Stimulated activated CD4-positive, alpha-beta T cell treated with anti-CD3 and anti-CD28 coated beads, TNF-alpha, amount 100 ng/mL, for 48 hours (primary cell): ENCODE results near the gene IMMP2L.

Source experiments
- DNase-seq, 3 donors: peaks; one replicate each; pipeline ENCODE4 v3.0.0-alpha.2; 2020; ENCODE audit warnings: low read depth in 3 of 3

IMMP2L gene

GRCh38 chr7:110994028-110994967, 568.0 kb downstream of the IMMP2L start:
- no peak for DNase-seq

DNA sequence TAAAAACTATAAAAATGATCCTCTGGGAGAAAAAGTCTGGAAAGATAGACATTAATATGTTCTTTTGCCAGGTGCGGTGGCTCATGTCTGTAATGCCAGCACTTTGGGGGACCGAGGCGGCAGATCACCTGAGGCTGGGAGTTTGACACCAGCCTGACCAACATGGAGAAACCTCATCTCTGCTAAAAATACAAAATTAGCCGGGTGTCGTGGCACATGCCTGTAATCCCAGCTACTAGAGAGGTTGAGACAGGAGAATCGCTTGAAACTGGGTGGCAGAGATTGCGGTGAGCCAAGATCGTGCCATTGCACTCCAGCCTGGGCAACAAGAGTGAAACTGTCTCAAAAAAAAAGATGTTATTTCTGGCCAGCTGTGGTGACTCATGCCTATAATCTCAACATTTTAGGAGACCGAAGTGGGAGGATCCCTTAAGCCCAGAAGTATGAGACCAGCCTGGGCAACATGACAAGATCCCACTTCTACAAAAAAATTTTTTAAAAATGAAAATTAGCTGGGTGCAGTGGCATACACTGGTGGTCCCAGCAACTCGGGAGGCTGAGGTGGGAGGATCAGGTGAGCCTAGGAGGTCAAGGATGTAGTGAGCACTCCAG, 573.3 kb downstream of the IMMP2L start:
- no peak for DNase-seq

- DNase-seq = no peak
Measured at GRCh38 chr7:110988348-110988747, 573.9 kb downstream of the IMMP2L start.

DNA sequence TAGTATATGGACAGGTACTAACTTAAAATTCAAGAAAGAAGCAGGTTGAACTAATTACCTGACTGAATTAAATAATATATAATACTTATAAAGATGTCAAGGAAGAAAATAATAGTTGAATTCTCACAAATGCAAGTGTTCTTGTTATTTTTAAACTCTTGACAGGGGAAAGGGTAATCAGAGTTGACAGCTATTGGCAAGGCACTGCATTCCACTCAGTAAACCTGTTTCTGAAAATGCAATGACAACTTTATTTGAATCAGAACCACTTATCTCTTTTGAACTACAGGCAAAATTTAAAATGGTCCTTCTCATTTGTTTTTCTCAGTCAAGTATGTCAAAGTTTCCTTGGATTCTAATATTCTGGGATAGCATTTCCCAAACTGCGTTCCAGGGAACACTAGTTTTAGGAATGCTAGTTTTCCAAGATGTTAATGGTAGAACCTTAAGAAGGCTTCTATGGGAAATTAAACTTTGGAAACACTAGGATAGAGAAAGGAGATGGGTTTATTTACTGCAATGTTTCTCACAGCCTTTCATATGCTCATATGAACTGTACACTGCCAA, 575.1 kb downstream of the IMMP2L start:
- DNase-seq = no peak

- DNase-seq = no peak
Measured at GRCh38 chr7:110983822-110984456, 578.4 kb downstream of the IMMP2L start.

DNA sequence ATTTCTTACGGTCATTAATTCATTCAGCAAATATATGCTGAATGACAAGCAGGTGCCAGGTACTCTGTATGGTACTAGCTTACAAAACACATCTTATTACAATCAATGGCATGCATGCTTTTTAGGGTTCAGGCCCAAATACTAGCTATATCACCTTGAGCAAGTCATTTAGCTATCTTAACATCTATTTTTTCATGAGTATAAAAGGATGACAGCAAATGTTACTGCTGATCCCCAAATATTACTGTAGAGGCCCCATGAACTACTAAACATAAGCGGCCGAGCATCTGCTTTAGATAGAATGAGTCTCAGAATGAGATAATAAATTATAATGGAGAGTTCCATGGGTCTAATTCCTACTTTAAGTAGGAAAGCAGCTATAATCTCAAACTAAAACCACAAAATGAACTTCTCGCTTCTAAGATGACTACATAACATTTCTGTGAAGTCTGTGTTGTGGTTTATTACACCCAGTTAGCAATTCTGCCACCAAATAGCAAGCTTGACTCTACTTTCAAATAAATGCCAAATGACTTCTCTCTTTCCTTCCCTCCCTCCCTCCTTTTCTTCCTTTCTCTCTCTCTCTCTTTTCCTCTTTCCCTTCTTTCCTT, 585.1 kb downstream of the IMMP2L start:
- no peak for DNase-seq

- no peak for DNase-seq
Measured at GRCh38 chr7:110975486-110975885, 586.8 kb downstream of the IMMP2L start.

DNA sequence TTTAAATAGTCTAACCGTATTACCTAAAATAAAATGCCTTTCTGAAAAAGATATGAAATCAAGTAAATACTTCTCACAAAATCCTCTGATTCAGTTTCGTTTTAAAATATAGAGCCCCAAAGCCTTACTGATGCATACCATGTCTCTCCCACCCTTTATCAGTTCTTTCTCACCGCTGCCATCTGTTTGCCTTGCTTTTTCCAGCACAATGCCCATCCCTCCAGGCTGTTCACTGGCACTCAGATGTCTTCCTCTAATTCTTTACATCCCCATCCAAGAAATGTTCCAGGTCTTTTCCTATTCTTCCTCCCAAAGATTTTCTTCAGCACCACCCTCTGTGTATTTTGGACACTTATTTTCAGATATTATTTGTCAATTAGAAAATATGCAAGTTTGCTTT, 587.9 kb downstream of the IMMP2L start:
- DNase-seq = no peak

- no peak for DNase-seq
Measured at GRCh38 chr7:110973196-110973990, 588.9 kb downstream of the IMMP2L start.

DNA sequence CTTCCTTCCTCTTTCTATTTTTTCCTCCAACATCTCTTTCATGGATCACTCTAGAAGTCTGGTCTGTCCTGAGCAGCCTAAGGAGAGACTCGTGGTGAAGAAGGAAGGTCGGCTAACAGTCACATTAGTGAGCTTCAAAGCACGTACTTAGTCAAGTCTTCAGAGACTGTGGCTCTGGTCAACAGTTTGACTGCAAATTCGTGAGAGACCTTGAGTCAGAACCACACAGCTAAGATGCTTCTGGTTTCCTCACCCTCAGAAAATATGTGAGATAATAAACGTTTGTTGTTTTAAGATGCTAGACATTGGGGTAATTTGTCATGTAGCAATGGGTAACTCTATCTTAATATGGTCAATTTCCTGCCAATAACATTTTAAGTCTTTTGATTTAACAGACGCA, 597.5 kb downstream of the IMMP2L start:
- DNase-seq = no peak

GRCh38 chr7:110962826-110963225, 599.5 kb downstream of the IMMP2L start:
- no peak for DNase-seq

- no peak for DNase-seq
Measured at GRCh38 chr7:110962374-110962773, 599.9 kb downstream of the IMMP2L start.

DNA sequence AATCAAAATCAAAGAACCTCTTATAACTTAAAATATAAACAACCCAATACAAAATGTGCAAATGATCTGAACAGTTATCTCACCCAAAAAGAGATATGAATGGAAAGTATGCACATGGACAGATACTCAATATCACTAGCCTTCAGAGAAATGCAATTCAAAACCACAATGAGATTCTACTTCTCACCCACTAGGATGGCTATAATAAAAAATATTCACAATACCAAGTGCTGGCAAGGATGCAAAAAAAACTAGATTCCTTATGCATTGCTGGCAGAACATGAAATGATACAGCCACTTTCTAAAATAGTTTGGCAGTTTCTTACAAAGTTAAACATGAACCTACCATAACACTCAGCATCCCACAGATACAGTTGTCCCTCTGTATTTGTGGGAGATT, 601.5 kb downstream of the IMMP2L start:
- no peak for DNase-seq

DNA sequence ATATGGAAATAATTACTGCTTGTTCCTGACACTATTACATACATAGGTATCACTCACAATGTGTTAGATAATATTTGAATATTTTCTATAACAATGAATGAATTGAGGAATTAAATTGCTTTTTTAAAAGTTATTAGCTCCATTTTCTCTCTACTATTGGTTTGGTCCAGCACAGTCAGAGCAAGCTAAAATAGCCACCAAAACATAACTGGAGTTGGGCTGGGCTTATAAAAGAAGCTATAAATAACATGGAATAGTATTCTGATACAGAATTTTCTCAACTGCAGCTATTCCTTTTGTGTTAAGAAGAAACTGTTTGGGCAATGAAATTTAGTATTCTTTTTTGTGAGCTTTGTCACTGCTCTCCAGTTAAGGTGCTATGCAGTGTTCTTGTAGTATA, 614.0 kb downstream of the IMMP2L start:
- no peak for DNase-seq

DNA sequence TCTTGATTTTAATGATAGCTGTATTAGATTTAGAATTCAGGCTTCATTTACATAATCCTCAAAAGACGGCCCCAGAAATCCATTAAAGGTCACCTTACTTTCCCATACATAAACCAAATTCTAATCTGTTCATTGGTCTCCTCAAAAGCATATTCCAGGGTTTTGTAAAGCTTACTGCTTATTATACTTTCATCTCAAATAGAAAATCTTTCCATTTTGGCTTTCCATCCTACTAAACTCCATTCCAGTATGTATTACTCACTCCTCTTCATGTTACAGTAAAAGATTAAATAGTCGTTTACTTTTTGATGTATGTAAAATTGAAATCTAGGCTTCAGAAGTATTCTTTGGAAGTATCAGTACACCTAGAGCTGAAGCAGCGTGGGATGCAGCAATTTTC, 614.9 kb downstream of the IMMP2L start:
- no peak for DNase-seq

DNA sequence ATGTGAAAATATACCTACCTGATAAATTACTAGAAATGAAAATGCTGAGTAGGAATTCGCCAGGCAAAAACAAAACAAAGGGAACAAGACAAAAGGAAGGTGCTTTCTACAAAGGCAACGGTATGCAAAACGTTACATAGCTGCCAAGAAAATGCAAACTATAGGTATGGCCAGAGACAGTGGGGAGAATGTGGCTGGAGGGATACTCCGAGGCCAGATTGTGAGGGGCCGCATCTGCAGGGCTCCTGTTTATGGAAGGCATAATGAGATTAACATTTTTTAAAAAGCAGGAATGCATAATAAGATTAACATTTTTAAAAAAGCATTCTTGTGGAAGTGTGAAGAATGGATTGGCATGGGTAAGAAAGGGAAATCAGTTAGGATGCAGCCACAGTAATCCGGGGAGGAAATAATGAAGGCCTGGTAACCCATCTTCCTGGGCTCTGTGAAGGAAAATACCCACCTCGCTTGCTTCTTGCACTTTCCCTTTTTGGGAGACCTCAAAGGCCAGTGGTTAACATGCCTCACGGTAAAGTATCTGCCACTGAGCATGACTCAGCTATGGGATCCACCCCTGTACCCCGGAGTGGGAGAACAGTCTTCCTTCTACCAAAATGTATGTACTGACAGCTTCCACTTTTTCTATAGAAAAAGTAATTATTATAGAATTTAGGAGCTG, 617.2 kb downstream of the IMMP2L start:
- no peak for DNase-seq

DNA sequence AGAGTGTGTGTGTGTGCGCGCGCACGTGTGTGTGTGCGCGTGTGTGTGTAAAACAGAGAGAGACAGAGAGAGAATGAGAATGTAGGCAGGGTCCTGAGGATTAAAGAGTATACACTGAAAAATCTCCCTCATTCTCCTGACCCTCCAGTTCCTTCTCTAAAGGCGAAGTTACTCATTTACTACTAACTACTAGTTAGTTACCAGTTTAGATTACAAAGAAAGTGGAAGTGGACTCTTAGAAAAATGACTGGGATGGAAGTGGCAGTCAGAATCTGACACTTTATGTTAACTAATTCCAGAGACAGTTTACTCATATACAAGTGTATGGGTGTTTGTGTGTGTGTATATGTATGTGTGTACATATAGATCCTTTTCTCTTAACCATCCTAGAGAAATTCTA, 617.8 kb downstream of the IMMP2L start:
- DNase-seq = no peak

DNA sequence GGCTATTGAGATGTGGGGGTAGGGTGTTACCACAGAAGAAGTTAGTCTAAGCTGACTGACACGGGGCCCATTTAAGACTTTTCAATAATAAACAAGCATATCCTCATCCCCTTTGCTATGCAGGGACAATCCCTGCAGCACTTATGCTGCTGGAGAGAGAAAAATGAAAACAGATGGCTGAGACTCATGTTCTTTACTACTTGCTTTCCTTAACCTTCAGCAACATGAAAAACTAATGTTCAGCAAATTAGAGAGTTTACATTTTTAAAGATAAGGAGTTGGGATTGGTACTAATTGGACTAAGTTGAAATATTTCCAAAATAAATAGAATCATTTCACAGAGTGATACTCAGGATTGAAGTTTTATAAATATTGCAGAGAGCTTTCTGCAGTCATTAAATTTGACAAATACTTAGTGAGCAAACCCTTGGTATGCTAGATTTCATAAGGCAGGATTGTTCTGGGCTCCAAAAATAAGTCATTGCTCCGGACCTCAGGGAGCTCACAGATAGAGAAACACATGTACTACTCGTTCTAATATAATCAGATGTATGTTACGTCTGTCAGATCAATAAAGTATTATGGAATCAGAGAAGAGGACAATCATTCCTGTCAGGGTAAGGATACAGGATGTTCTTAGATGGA, 618.5 kb downstream of the IMMP2L start:
- no peak for DNase-seq

- no peak for DNase-seq
Measured at GRCh38 chr7:110941385-110941784, 620.9 kb downstream of the IMMP2L start.

- DNase-seq = no peak
Measured at GRCh38 chr7:110940756-110941155, 621.5 kb downstream of the IMMP2L start.
